OCI-LY7 (cell line): ENCODE data around the gene PRICKLE2. TPM values are rescaled to one million over a fixed set of nuclear protein-coding genes. Genes with fewer than 3 reads are reported as not detected.

Source experiments
- BruUV-seq: library from RNA; stranded (reverse); fragments of 400-500 nt; replicated peaks from 2 replicates; lab custom pipeline; 2021; lab: Mats Ljungman, UMichigan
- CTCF ChIA-PET: fragments of 300-600 bp; sonication (Branson Sonifier 250); formaldehyde crosslinking; loops from one replicate; lab custom pipeline; 2022; ENCODE audit warnings: antibody characterized with exemption; ENCODE audit not compliant: unreplicated experiment; lab: Charles Lee
- POLR2A ChIA-PET: fragments of 300-600 bp; sonication (Branson Sonifier 250); formaldehyde crosslinking; loops from one replicate; lab custom pipeline; 2022; ENCODE audit warnings: antibody characterized with exemption; lab: Charles Lee
- DNase-seq: peaks from one replicate; pipeline ENCODE4 v3.0.0-alpha.2; 2015; ENCODE audit warnings: low spot score
- H2AFZ ChIP-seq: fragments of 200-600 bp; sonication (generic), shearing (Covaris generic); 2 replicates; pipeline ENCODE4 v1.6.1; 2014; ENCODE audit warnings: mild to moderate bottlenecking, antibody characterized with exemption, low read length, moderate library complexity
- H3K27ac ChIP-seq: fragments of 200-600 bp; sonication (generic); 2 replicates; pipeline ENCODE4 v1.5.1; 2014; ENCODE audit warnings: mixed run types, low read depth, mild to moderate bottlenecking, moderate library complexity, low read length, inconsistent platforms; ENCODE audit not compliant: poor library complexity, severe bottlenecking
- H3K36me3 ChIP-seq: fragments of 200-600 bp; sonication (generic); 2 replicates; pipeline ENCODE4 v1.6.1; 2014; ENCODE audit warnings: mild to moderate bottlenecking, antibody characterized with exemption, low read length, moderate library complexity, mixed read lengths; ENCODE audit not compliant: insufficient read depth
- H3K4me1 ChIP-seq: fragments of 200-600 bp; sonication (generic); 2 replicates; pipeline ENCODE4 v1.5.1; 2014; ENCODE audit warnings: mild to moderate bottlenecking, low read length; ENCODE audit not compliant: insufficient read depth, poor library complexity, severe bottlenecking
- H3K4me2 ChIP-seq: fragments of 200-600 bp; sonication (generic); 2 replicates; pipeline ENCODE4 v1.6.1; 2014; ENCODE audit warnings: mild to moderate bottlenecking, low read length
- H3K4me3 ChIP-seq: fragments of 200-600 bp; sonication (generic); 2 replicates; pipeline ENCODE4 v1.5.1; 2014; ENCODE audit warnings: mild to moderate bottlenecking, low read depth, low read length; ENCODE audit not compliant: poor library complexity, severe bottlenecking
- H3K79me2 ChIP-seq: fragments of 200-600 bp; sonication (generic); 2 replicates; pipeline ENCODE4 v1.6.1; 2016; ENCODE audit warnings: low read depth, mild to moderate bottlenecking, low read length, moderate library complexity, mixed read lengths; ENCODE audit not compliant: insufficient read depth
- H3K9me2 ChIP-seq: fragments of 200-600 bp; sonication (generic); 2 replicates; pipeline ENCODE4 v1.6.1; 2016; ENCODE audit warnings: mild to moderate bottlenecking, low read length, mixed read lengths; ENCODE audit not compliant: insufficient read depth
- H3K9me3 ChIP-seq: fragments of 200-600 bp; sonication (generic); 2 replicates; pipeline ENCODE4 v1.6.1; 2014; ENCODE audit warnings: mild to moderate bottlenecking, mixed run types, low read length, mixed read lengths
- H4K20me1 ChIP-seq: fragments of 200-600 bp; sonication (generic); 2 replicates; pipeline ENCODE4 v1.6.1; 2014; ENCODE audit warnings: mild to moderate bottlenecking, antibody characterized with exemption, low read length, moderate library complexity, mixed read lengths; ENCODE audit not compliant: insufficient read depth
- CTCF ChIP-seq: fragments of 200-600 bp; sonication (generic); conservative IDR thresholded peaks from 2 replicates; pipeline ENCODE4 v1.5.1; 2014; ENCODE audit warnings: mild to moderate bottlenecking, antibody characterized with exemption, low read length, moderate library complexity, mixed read lengths
- EZH2phosphoT487 ChIP-seq: fragments of 200-600 bp; sonication (generic); IDR thresholded peaks from 2 replicates; pipeline ENCODE4 v1.6.1; 2018; ENCODE audit warnings: low read depth, borderline replicate concordance, mild to moderate bottlenecking, mixed run types, antibody characterized with exemption, low read length, moderate library complexity, mixed read lengths
- intact Hi-C: fragments of 100-400 bp; cut with micrococcal nuclease; formaldehyde crosslinking; loops from one replicate; pipeline ENCODE4 v1.10.0; 2022; ENCODE audit not compliant: unreplicated experiment
- total RNA-seq, 2 experiments: library from RNA; depleted of rRNA in 1 of 2; stranded (reverse); fragments of >200 nt in 1 of 2; shearing (Covaris generic) in 1 of 2; gene quantifications; 2 replicates each; pipeline ENCODE4 v1.2.3, GENCODE V29; 2014 to 2022

PRICKLE2 gene
- total RNA-seq, 2 experiments from 2014 or later = 2.0 to 3.9 TPM

GRCh38 chr3:64063207-64063982 lies 161.9 kb downstream of the PRICKLE2 start:
- H3K9me2 ChIP-seq = no peaks in the 10 kb centered on the region
- H3K79me2 ChIP-seq = no peaks in the 10 kb centered on the region
- no peak for DNase-seq
- POLR2A ChIA-PET = no interaction called here
- H3K4me2 ChIP-seq = no peak overlapping the region
- no peaks in the 10 kb centered on the region for H3K9me3 ChIP-seq
- H3K27ac ChIP-seq = no peak overlapping the region
- BruUV-seq = no TSS peak
- TF ChIP-seq EZH2phosphoT487 (no peak), CTCF (no peak)
- CTCF ChIA-PET = no interaction called here
- intact Hi-C loops = no loop called here
- H3K4me3 ChIP-seq = no peak overlapping the region
- no peaks in the 10 kb centered on the region for H4K20me1 ChIP-seq
- no peak overlapping the region for H2AFZ ChIP-seq
- H3K36me3 ChIP-seq = no peaks in the 10 kb centered on the region
- H3K4me1 ChIP-seq = no peaks in the 10 kb centered on the region

- intact Hi-C loops = no loop called here
- no peak overlapping the region for H2AFZ ChIP-seq
- no peak for DNase-seq
- no peak overlapping the region for H3K4me3 ChIP-seq
- H4K20me1 ChIP-seq = no peaks in the 10 kb centered on the region
- no peaks in the 10 kb centered on the region for H3K4me1 ChIP-seq
- no peak for TF ChIP-seq CTCF
- no peak for TF ChIP-seq EZH2phosphoT487
- no peak overlapping the region for H3K27ac ChIP-seq
- no peak overlapping the region for H3K4me2 ChIP-seq
- ChIA-PET CTCF (no interaction called here), POLR2A (no interaction called here)
- no peaks in the 10 kb centered on the region for H3K9me3 ChIP-seq
- H3K9me2 ChIP-seq = no peaks in the 10 kb centered on the region
- BruUV-seq = no TSS peak
- H3K79me2 ChIP-seq = no peaks in the 10 kb centered on the region
- H3K36me3 ChIP-seq = no peaks in the 10 kb centered on the region
Measured at GRCh38 chr3:64061628-64062027, 163.6 kb downstream of the PRICKLE2 start.

GRCh38 chr3:64059484-64060175 lies 165.6 kb downstream of the PRICKLE2 start:
- no peak for TF ChIP-seq CTCF
- TF ChIP-seq EZH2phosphoT487 = no peak
- Histone ChIP-seq H3K79me2 (no peaks in the 10 kb centered on the region), H2AFZ (no peak overlapping the region), H4K20me1 (no peaks in the 10 kb centered on the region), H3K27ac (no peak overlapping the region), H3K36me3 (no peaks in the 10 kb centered on the region), H3K4me1 (no peaks in the 10 kb centered on the region), H3K4me3 (no peak overlapping the region), H3K9me3 (no peaks in the 10 kb centered on the region), H3K4me2 (no peak overlapping the region), H3K9me2 (no peaks in the 10 kb centered on the region)
- POLR2A ChIA-PET = no interaction called here
- intact Hi-C loops = no loop called here
- BruUV-seq = no TSS peak
- CTCF ChIA-PET = no interaction called here
- no peak for DNase-seq
